T-helper 9 cell (primary cell): ENCODE measurements around the gene TSPAN11.

Source experiments
- DNase-seq: peaks from one replicate; pipeline ENCODE4 v3.0.0-alpha.2; 2020

TSPAN11 gene

DNA sequence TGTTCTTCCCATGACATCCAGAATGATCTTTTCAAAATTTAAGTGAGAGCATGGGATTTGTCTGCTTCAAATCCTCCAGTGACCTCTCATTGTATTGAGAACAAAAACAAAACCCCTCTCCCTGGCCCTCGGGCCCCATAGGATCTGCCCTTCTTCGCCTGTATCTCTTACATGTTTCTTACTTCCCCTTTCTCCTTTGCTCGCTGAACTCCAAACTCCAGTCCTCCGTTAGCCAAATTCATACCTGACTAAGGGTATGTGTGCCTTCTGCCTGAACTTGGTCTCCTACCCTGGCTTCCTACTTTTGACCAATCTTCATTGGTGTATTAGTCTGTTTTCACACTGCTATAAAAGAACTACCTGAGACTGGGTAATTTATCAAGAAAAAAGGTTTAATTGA is 13.2 kb upstream of the TSPAN11 start:
- DNase-seq = no peak

DNA sequence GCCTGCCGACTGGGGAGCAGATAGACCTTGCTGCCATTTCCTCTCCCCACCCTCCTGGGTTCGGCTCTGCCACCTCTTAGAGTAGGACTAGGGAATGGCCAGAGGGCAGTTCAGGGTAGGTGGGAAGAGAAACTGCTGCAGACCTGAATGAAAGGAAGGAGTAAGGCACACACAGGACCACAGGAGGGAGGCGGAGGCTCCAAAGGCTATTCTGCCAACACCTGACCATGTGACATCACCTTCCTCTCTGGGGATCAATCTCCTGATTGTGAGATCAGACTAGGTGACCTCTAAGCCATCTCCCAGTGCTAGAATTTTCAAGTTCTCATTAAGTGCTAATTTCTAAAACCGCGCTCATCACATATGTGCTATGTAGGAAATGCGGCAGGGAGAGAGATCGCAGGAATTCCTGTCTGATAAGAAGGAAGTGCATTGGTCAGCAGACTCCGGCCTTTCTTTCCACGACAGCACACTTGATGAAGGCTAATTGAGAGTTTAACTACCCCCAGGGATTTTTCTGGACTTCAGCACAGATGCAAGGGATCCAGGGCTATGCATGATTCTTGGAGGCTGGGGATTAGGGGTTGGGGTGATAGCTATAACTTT is 11.5 kb upstream of the TSPAN11 start:
- no peak for DNase-seq

DNA sequence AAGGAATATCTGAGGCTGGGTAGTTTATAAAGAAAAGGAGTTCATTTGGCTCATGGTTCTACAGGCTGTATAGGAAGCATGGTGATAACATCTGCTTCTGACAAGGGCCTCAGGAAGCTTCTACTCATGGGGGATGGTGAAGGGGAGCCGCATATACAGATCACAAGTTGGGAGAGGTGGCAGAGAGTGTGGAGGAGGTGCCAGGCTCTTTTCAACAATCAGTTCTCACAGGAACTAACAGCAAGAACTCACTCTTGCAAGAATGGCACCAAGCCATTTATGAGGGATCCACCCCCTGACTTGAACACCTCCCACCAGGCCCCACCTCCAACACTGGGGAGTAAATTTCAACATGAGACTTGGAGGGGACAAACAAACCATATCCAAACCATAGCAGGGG is 3.5 kb upstream of the TSPAN11 start:
- DNase-seq = no peak

DNA sequence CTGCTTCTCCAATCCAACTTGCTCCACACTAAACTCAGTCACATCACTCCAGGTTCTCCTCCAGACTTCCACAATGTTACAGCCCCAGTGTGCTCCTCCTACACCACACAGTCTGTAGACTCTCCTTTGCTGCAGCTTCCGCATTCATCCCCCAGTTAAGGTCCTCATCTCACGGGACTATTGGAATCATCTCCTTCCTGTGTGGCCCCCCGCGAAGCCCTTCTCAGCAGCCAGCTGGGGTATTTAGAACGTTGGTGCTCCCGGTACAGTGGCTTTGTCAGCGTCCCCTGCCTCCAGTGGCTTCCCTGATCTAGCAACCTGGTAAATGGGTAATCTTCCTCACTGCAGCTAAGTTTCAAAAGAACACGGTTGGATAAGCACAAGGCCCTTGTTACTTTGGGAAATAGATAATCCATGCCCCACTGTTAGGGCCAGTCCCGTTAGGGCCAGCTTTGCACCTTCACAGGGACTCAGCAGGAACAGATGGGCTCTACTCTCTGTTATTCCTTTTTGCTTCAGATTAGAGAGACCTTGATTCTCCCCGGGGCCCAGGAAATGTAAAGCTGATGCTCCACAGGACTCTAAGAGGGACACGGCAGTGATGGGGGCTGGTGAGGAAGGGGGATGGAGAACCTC is 823 bp upstream of the TSPAN11 start:
- no peak for DNase-seq

DNA sequence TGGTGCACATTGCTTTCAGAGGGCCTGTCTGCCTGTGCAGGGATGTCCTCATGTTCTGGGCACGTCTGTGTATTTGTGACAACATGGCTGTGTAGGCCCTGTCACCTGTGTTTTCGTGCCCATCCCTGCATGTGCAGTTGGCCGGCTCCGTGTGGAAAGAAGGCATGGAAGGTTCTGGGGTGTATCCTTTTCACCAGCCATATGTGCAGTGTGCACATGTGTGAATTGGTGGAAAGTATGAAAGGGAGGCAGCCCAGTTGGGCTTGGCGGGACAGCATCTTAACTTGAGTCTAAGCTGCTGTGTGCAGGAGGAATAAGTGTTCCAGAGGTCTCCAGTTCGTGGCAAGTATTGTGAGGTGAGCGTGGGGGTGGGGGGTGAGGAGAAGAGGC is 669 bp downstream of the TSPAN11 start:
- no peak for DNase-seq

DNA sequence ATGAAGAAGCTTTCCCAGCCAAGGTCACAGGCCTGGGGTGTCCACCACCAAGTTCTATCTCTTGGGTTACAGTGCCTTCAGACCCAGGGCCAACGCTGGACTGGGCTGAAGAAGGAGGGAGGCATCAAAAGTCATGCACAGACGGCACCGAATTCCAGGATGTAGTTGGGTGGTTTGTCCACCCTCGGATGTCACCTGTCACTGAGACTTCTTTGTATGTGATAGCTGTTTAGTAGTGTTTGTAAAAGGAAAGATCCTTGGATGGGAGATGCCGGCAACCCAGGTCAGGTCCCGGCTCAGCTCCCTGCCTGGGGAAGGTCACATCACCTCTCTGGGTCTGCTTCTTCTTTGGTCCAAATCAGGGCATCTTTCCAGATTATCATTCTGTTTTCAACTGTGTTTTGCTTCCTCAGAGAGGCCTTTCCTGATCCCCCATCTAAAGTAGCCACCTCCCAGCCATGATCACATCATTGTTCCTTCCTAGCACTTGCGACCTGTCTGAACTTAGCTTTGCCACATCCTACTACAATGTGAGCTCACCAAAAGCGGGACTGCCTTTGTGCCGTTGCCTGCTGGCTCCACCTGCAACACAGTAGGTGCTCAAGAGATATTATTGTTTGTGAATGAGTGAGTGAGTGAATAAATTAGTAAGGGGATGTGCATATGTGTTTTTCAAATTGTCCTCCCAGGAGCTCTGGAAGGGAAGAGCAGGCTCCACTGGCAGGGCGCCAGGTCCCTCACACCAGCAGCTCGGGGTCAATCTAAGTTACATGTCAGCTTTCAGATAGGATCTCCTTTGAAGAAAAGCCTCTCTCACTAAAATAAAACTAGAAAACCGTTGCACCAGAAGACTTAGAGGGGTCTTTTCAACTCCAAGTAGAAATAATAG is 2.1 kb downstream of the TSPAN11 start:
- no peak for DNase-seq

DNA sequence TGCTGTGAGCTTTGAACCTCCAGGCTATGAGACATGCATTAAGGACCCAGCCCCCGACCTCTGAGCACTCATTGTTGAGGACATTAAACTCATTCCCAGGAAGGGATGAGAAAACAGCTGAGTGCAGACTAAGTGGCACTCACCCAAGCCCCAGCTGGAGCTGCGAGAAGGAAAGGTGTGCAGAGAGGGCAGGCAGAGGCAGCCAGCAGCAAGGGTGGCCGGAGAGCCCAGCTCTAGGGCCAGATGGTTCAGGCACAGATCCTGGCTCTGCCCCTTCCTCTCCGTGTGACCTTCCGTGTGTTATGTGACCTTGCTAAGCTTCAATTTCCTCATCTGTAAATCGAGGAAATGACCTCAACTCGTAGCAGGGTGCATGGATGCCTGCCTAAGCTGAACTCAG is 3.7 kb downstream of the TSPAN11 start:
- DNase-seq = no peak

DNA sequence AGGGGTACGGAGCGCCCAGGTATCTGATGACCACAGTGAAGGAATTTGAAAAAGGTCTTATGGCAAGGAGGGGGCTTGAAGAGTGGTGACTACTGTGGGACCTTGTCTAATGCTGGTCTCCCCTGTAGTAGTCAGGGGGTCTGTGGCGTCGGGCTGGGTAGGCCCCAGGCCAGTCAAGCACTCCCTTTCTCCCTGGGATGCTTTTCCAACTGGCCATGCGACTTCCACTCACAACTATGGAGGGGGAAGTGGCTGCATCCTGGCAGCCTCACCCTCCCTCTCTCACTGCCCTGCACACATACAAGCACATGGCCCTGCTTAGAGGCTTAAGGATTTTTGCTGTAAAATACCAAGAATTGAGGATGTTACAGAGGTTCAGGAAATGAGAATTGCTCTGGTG is 4.1 kb downstream of the TSPAN11 start:
- DNase-seq = no peak

DNA sequence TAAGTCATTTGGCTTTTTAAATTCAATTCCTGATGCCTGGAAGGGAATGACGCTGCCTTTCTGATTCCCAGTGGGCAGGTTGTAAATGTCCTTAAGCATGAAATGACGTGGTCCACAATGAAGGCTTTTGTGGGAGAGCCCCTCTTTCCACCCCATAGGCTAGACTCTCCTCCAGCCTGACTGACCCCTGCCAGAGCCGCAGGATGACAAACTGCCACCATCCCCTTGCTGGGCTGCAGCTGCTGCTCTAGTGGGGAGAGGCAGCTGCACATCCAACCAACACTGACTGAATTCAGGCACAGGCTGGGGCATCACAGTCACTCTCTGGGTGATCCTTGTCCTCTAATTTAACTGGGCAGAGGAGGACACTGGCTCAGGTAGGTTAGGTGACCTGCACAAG is 6.3 kb downstream of the TSPAN11 start:
- no peak for DNase-seq

DNA sequence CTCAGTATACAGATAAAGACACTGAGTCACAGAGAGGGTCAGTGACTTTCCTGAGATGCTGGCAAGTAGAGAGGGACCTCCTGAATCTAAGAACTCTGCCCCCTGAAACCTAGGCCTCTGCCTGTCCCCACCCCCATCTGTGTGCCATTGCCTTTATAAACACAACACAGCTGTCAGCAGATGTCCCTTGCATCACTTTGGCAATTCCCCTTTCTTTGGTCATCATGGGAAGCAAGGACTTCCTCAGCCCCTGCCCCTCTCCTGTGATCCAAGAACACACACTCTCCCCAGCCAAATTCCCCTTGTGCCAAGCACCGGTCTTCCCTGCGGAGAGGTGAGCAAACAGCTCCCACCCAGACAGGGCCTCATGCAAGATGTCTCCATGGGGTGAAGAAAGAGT is 8.3 kb downstream of the TSPAN11 start:
- no peak for DNase-seq

DNA sequence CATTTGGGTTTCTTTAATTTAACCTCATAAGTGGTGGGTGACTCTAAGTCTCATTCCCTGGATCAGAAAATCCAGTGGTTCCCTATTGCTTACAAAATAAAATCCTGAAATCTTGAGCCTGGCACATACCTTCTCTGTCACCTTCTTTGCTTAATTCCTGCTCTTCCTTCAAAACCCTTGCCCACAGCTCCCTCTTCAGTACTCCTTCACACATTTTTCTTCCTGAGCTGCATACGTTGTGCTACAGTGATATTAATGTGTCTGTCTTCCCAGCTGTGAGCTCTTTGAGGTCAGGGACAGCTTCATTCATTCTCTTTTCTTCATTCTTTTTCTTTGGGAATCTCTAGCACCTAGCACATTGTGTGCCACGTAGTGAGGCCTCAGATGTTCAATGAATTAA is 9.5 kb downstream of the TSPAN11 start:
- no peak for DNase-seq

DNA sequence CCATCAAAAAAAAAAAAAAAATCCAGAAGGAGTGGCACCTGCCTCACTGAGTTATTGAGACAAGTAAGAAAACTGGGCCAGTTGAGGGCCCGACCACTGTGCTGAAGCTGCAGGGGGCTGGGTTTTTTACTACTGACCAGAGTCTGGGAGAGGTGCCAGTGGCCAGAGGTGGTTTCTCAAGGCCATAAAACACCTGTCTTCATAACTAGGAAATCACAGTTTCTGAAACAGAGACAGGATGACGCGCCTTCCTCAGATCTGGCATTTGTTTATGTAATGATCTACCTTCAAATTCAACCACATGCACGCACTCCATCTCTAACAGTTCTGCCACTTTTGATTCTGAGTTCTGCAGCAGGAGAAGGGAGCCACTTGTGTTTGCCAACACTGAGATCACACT is 12.7 kb downstream of the TSPAN11 start:
- DNase-seq = no peak

DNA sequence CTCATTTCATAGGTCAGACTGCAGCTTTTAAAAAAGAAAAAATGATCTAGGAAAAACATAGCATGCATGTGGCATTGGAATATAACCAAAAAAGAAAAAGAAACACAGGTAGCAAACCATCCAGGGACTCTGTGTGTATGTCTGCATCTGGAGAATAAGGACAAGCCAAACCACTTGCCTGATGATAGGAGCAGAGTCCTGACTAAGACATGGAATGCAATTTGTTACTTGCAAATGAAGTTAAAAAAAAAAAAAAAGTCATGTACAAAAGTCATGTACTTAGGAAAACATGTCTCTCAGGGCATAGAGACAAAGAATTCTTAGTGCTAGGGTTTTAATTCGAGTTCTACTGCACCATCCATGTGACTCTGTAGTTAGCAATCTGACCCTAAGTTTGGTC is 15.9 kb downstream of the TSPAN11 start:
- no peak for DNase-seq

DNA sequence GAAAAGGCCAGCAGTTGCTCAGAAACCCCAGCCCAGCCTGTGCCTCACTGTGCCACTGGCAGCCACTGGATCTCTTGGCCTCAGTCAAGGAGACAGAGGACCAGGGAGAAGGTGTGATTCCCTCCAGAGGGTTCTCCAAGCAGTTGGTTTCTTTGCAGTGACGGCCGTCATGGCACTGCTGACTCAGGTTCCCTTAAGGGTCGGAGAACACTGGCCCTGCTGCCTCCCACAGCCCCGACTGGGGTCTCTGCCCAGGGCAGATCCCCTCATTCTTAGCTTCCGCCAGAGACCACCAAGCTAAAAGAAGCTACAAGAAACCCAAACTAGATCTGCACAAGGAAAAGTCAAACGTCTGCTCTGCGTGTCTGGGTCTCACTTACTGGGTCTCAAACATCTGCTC is 16.4 kb downstream of the TSPAN11 start:
- no peak for DNase-seq

DNA sequence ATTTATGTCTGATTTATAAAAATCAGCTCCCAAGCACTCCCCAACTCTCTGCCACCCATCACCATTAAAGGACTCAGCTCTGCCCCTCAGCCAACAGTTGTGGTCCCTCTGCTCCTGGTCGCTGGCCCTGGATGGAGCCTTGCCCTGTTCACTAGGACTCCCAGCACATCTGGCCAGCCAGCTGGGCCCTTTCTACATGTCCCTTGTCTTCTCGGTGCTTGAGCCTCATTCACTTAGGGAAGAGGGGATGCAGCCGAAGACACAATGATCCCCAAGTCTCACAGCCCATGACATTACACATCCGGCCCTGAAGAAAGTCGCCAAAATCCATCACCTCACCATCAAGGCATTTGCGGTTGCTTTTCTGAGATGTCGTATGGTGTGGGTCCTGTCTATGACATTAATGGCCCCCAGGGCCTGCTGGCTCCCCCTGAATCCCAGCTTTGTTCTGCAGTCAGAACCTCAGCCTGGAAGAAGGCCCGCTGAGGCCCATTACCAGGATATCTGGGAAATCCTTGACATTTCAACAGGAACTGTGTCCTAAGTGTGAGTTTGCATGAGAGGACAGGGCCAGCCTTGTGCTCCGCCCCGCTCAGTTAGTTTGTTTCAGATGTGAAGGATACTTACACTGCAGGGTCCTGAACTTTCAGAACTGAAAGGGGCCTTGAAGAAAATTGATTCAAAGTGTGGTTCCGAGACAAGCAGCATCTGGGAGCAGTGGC is 19.1 kb downstream of the TSPAN11 start:
- DNase-seq = no peak

DNA sequence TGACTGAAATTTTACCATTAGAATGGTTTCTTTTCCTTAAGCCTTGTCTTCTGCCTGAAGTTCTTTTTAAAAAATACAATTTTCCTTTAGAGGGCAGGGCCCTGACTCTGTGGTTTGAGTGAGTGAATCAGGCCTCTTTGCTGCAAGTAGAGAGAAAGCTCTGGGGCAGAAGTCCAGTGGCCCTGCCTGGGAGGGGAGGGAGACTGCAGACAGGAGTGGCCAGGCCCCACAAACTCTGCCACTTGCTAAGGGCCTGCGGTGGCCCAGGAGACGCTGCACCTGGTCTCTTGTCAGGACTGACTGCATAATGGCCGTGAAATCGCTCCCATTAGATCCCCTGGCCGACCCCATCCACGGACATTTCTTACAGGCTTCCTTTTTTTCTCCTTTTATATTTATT is 25.5 kb downstream of the TSPAN11 start:
- no peak for DNase-seq

DNA sequence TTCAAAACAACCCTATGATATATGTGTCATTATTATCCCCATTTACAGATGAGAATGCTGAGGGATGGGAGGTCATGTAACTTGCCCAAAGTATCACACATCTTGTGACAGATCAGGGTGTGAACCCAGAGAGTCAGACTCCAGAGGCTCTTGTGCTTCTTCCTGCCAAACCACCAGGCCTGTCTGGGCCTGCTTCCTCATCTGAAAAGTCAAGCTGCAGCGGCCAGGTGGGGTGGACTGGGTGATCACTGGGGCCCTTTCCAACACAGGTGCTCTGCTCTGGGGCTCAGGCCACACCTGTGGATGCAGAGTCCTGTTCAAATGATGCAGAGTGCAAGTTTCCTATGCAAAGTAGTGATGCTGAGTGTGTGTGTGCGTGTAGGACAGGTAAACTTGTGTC is 26.7 kb downstream of the TSPAN11 start:
- no peak for DNase-seq

DNA sequence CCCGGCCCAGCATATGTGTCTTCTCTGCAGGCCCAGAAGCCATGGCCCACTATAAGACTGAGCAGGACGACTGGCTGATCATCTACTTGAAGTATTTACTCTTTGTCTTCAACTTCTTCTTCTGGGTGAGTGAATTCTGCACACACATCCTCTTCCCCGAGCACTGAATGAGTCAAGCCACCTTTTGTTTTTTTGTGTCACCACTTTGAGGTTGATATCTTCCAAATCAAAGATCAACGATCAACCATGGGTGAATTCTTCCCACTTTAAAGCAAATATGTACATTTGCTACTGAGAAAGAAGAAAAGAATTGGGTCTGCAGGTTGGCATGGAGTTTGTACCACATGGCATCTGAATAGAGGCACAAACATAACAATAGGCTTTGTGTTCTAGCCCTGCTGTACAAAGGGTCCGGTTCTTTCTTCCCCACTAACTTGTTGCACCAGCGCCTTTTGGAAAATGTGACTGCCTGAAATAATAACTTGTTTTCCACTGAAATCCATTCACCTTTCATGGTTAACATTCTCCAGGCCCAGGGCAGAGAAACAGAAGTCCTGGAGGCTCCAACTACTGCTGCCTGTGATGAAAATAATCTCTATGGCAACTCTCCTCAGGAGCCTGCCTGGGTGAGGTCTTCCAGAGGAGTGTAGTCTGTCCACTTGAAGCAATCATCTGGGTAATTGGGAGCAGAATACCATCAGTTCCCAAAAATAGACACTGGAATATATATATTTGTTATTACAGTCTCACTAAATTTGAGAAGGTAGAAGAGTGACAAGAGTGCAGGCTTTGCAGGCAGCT is 27.6 kb downstream of the TSPAN11 start:
- no peak for DNase-seq

DNA sequence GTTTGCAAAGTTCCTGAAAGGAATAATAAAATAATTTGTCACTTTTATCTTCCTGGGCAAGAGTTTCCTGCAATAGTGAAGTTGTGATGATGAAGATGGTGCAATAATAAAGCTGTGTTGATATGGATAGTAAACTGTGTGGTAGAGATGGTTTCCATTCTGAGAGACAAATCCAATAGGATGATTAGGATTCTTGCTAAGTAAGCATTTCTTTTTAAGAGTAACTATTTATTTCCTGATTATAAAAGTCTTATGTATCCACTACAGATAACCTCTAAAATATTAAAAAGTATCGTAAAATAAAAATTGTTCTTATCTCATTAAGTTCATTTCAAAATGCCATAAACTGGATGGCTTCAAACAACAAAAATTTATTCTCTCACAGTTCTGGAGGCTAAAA is 28.7 kb downstream of the TSPAN11 start:
- no peak for DNase-seq

DNA sequence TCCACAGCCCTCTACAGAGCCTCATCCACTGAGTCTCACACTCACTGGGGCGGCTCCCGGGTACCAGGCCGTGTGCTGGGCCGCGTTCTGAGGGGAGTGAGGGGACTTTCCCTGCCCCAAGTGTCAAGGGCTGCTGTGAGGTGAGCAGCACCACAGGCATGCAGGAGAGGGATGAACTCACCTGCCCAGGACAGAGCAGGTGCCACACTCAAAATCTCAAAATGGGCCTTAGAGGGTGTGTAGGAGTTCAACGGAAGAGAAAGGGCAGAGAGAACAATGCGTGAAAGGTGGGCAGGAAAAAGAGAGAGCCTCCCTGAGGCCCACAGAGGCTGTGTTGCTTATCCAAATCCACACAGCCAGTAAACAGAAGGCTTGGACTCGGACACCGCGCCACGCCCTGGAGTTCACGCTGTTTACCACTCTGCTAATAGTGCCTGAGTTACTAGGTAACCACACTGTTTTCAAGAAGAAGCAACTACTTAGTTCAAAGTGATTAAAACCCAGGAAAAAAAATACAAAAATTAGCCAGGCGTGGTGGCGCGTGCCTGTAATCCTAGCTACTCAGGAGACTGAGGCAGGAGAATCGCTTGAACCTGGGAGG is 32.7 kb downstream of the TSPAN11 start:
- DNase-seq = no peak

DNA sequence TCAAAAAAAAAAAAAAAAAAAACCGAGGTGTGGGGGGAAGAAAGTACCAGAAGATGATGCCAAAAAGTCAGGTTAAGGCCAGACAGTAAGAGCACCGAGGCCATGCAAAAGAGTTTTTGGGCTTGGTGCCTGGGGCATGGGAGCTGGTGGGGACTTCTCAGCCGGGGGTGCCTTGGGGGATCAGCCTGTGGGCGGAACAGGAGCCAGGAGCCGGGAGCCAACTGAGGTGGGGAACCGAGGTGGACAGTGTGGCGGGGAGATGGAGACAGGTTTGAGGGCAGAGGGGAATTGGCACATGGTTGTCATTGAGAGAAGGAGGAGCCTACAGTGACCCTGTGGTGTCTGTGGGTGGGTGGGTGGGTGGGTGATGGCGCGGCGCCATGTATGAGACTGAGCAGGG is 33.2 kb downstream of the TSPAN11 start:
- no peak for DNase-seq

DNA sequence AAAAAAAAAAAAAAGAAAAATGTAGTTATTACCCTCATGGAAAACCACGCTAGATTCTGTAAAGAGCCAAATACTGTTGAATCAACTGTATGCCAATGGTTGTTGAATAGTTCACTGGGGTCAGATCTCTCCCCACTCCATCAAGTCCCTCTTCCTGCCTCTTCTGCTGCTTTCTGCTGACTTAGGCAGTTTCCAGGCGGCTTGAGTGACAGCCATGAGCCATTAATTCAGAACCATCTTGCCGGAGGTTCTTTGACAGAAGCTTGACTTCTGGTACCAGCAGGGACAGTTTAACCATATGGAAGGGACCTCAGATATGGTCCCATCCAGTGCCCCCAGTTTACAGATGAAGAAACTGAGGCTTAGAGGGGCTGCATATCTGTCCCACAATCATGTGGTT is 34.5 kb downstream of the TSPAN11 start:
- DNase-seq = no peak
